Hepatocyte (in vitro differentiated cells): ENCODE results near the gene TMEM117. TPM values are rescaled to one million over a fixed set of nuclear protein-coding genes. Genes with fewer than 3 reads are reported as not detected.

Experiments used
- DNase-seq: peaks from one replicate; pipeline ENCODE4 v3.0.0-alpha.2; 2016; ENCODE audit warnings: low spot score
- H2AFZ ChIP-seq: fragments of 200-600 bp; sonication (generic); 2 replicates; pipeline ENCODE4 v1.6.0; 2016; ENCODE audit warnings: antibody characterized with exemption, mild to moderate bottlenecking
- H3K27ac ChIP-seq: fragments of 200-600 bp; sonication (generic); 2 replicates; pipeline ENCODE4 v1.5.1; 2016; ENCODE audit warnings: mild to moderate bottlenecking
- H3K27me3 ChIP-seq: fragments of 200-600 bp; sonication (generic); 2 replicates; pipeline ENCODE4 v1.6.1; 2016
- H3K36me3 ChIP-seq: fragments of 200-600 bp; sonication (generic); replicated peaks from 2 replicates; pipeline ENCODE4 v1.5.1; 2016; ENCODE audit warnings: low read depth; ENCODE audit not compliant: insufficient read depth
- H3K4me1 ChIP-seq: fragments of 200-600 bp; sonication (generic); 2 replicates; pipeline ENCODE4 v1.5.1; 2016; ENCODE audit warnings: mild to moderate bottlenecking, moderate library complexity; ENCODE audit not compliant: insufficient read depth
- H3K4me2 ChIP-seq: fragments of 200-600 bp; sonication (generic); 2 replicates; pipeline ENCODE4 v1.6.0; 2016
- H3K4me3 ChIP-seq: fragments of 200-600 bp; sonication (generic); 2 replicates; pipeline ENCODE4 v1.5.1; 2016; ENCODE audit warnings: mild to moderate bottlenecking
- H3K79me2 ChIP-seq: fragments of 200-600 bp; sonication (generic); 2 replicates; pipeline ENCODE4 v1.6.0; 2017; ENCODE audit warnings: mild to moderate bottlenecking
- H3K9me2 ChIP-seq: fragments of 200-600 bp; sonication (generic); replicated peaks from 2 replicates; pipeline ENCODE4 v1.6.0; 2017; ENCODE audit warnings: mild to moderate bottlenecking; ENCODE audit not compliant: insufficient read depth
- H3K9me3 ChIP-seq: fragments of 200-600 bp; sonication (generic); 2 replicates; pipeline ENCODE4 v1.5.1; 2016; ENCODE audit warnings: low read depth, mild to moderate bottlenecking
- H4K20me1 ChIP-seq: fragments of 200-600 bp; sonication (generic); 2 replicates; pipeline ENCODE4 v1.6.0; 2016; ENCODE audit warnings: mild to moderate bottlenecking; ENCODE audit not compliant: insufficient read depth, poor library complexity, severe bottlenecking
- EZH2 ChIP-seq: fragments of 200-600 bp; sonication (generic); IDR thresholded peaks from 2 replicates; pipeline ENCODE4 v1.6.1; 2016; ENCODE audit warnings: antibody characterized with exemption, mild to moderate bottlenecking, borderline replicate concordance
- EZH2phosphoT487 ChIP-seq: fragments of 200-600 bp; sonication (generic); IDR thresholded peaks from one replicate; pipeline ENCODE4 v1.6.1; 2018; ENCODE audit warnings: antibody characterized with exemption, mild to moderate bottlenecking, low read depth, moderate library complexity; ENCODE audit not compliant: unreplicated experiment, severe bottlenecking
- WGBS: methylation state at CpG from one replicate; pipeline ENCODE4 v1.1.6; 2016; ENCODE audit warnings: low lambda C conversion rate; ENCODE audit errors: missing lambda C conversion rate; 5-methylcytosine and 5-hydroxymethylcytosine counted together
- polyA plus RNA-seq: library from polyadenylated mRNA; unstranded; fragments of >200 nt; fragmentation: Nextera tagmentation; extraction: Ambion mirVana; gene quantifications from 2 replicates; pipeline ENCODE4 v1.2.1, GENCODE V29; 2016
- total RNA-seq: library from RNA; depleted of rRNA; stranded (reverse); fragments of >200 nt; gene quantifications from 2 replicates; pipeline ENCODE4 v1.2.3, GENCODE V29; 2014
- TF ChIP-seq, protein P1 (sequence below): fragments of 200-600 bp; sonication (generic); IDR thresholded peaks from 2 replicates; pipeline ENCODE4 v1.5.1; 2016; ENCODE audit warnings: antibody characterized with exemption, mild to moderate bottlenecking; ENCODE audit not compliant: poor library complexity

The TMEM117 gene
- total and polyA plus RNA-seq, 2 experiments from 2014 or later: 12.4 to 47.1 TPM

DNA sequence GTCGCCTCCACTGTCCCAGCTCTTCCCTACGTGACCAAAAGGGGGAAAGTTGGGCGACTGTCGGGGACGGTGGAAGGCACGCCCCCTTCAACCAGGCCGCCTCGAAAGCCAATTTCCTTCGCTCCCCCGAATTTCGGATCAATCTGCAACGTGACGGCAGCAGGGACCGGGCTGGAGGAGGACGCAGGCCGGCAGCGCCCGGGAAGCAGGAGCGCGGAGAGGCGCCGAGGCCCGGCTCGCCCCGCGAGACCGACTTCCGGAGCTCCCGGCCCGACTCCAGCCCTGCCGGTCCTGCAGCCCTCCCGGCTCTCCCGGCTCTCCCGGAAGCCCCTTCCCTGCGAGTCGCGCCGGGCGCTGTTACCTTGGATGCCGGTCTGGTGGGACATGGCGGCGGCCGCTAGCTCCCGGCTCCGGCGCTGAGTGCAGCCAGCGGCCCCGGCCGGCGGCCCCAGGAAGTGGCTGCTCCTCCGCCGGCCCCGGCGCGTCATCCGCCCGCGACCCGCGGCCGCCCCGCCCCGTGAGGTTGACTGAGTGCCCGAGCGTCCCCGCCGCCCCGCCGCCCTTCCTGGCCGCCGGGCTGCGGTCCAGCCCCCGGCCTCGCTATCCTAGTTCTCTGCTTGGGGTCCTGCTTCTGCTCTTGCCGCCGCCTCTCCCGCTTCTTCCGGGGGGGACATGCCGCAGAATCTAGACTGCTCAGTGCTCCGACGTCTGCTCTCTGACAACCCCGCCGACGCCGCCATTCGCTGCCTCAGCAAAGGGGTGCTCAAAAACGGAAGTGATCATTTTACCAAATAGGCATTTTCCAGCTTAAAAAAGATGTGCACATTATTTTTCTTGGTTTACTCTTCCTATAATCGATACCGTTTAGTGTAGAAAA, 29.8 kb upstream of the TMEM117 start, which contains the start of gene TWF1:
Gene TWF1, minus strand, starts transcription at position 458 of the 877 bp plus-strand sequence. Its CDS starts 72 bp downstream, at position 386.
- TF ChIP-seq EZH2: no peak
- TF ChIP-seq, protein P1, sequence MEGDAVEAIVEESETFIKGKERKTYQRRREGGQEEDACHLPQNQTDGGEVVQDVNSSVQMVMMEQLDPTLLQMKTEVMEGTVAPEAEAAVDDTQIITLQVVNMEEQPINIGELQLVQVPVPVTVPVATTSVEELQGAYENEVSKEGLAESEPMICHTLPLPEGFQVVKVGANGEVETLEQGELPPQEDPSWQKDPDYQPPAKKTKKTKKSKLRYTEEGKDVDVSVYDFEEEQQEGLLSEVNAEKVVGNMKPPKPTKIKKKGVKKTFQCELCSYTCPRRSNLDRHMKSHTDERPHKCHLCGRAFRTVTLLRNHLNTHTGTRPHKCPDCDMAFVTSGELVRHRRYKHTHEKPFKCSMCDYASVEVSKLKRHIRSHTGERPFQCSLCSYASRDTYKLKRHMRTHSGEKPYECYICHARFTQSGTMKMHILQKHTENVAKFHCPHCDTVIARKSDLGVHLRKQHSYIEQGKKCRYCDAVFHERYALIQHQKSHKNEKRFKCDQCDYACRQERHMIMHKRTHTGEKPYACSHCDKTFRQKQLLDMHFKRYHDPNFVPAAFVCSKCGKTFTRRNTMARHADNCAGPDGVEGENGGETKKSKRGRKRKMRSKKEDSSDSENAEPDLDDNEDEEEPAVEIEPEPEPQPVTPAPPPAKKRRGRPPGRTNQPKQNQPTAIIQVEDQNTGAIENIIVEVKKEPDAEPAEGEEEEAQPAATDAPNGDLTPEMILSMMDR: peak; percentile 25
- Histone ChIP-seq H3K79me2 (peaks cover 37% of the 10 kb centered on the region), H3K27me3 (no peaks in the 10 kb centered on the region), H3K36me3 (no peaks in the 10 kb centered on the region), H3K4me3 (peak within 1 kb of the TSS; percentile 85), H3K4me2 (peak within 1 kb of the TSS; percentile 82), H3K9me3 (no peaks in the 10 kb centered on the region), H3K27ac (peak within 1 kb of the TSS; percentile 99), H3K4me1 (peaks cover 13% of the 10 kb centered on the region), H4K20me1 (peaks cover 6% of the 10 kb centered on the region), H2AFZ (peak within 1 kb of the TSS; percentile 96), H3K9me2 (no peaks in the 10 kb centered on the region)
- DNase-seq: peak; percentile 93
- WGBS: under 1% methylated on average over 52 of the region's 89 CpGs

- peaks cover 6% of the 10 kb centered on the region for H4K20me1 ChIP-seq
- WGBS: 7% methylated on average over 3 of the region's 3 CpGs
- H3K4me2 ChIP-seq: peak overlapping the region; percentile 82
- H3K4me1 ChIP-seq: peaks cover 13% of the 10 kb centered on the region
- peaks cover 3% of the 10 kb centered on the region for H3K27me3 ChIP-seq
- no peak for TF ChIP-seq EZH2phosphoT487
- TF ChIP-seq, protein P1: no peak
- no peak for TF ChIP-seq EZH2
- peaks cover 31% of the 10 kb centered on the region for H3K79me2 ChIP-seq
- H3K4me3 ChIP-seq: peak overlapping the region; percentile 85
- no peaks in the 10 kb centered on the region for H3K9me2 ChIP-seq
- no peaks in the 10 kb centered on the region for H3K36me3 ChIP-seq
- peak overlapping the region; percentile 99 for H3K27ac ChIP-seq
- no peak for DNase-seq
- H2AFZ ChIP-seq: peak overlapping the region; percentile 96
- H3K9me3 ChIP-seq: no peaks in the 10 kb centered on the region
Observed at GRCh38 chr12:43806737-43807072, 29.2 kb upstream of the TMEM117 start.

DNA sequence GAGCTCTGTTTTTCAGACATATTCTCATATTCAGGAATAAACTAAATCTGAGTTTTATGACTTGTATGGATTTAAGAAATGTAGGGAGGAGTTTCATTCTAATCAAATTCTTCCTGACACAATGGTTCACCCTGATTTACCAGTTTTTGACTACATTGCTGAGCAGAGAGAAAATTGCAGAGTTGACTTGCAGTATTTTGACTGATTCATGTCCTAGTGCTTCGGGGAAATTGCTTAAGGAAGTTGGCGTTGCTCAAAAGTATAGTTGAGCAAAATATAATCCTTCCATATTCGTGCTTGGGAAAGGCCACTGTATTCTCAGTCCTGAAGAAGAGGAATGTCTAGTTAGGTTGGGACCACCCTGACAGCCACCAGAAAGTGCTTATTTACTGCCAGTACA, 28.5 kb upstream of the TMEM117 start:
- Histone ChIP-seq H3K79me2 (peaks cover 31% of the 10 kb centered on the region), H4K20me1 (peaks cover 6% of the 10 kb centered on the region), H3K9me3 (no peaks in the 10 kb centered on the region), H3K4me2 (peak overlapping the region; percentile 82), H3K4me1 (peaks cover 13% of the 10 kb centered on the region), H3K4me3 (no peak overlapping the region), H2AFZ (peak overlapping the region; percentile 96), H3K36me3 (no peaks in the 10 kb centered on the region), H3K27ac (peak overlapping the region; percentile 99), H3K27me3 (peaks cover 4% of the 10 kb centered on the region), H3K9me2 (no peaks in the 10 kb centered on the region)
- TF ChIP-seq EZH2phosphoT487 (no peak), EZH2 (no peak)
- TF ChIP-seq, protein P1: no peak
- DNase-seq: no peak
- WGBS: 87% methylated on average over 3 of the region's 3 CpGs
